ENCODE data around the gene RNF111.
"Not testable (repeated sequence)": the region's sequence is repeated elsewhere in the genome, so short reads cannot be mapped to it uniquely, and the experiment has no call there.

The RNF111 gene

GRCh38 chr15:59124261-59124660, 136.8 kb downstream of the RNF111 start:
- peaks cover 0 to 4% of the 10 kb centered on the region in 2 experiments for H3K36me3 ChIP-seq (ENCODE audit: control insufficient read depth in 1 of 2, insufficient read depth in 2 of 2, low read depth in 1 of 2, low read length in 2 of 2)
- H3K4me1 ChIP-seq (ENCODE audit: control insufficient read depth, insufficient read depth, low read depth, low read length): no peaks in the 10 kb centered on the region
- no peak for DNase-seq
- H3K79me1 ChIP-seq (replicated peaks; ENCODE audit: low read length, poor library complexity, severe bottlenecking): peaks cover 2% of the 10 kb centered on the region
- H2BK120ac ChIP-seq (ENCODE audit: low read depth, low read length): no peak overlapping the region
- no peaks in the 10 kb centered on the region for H3K27me3 ChIP-seq (ENCODE audit: control insufficient read depth in 1 of 2, insufficient read depth in 1 of 2, low read length in 2 of 2)
- H3K9ac ChIP-seq (ENCODE audit: low read length): no peak overlapping the region
- no peak overlapping the region for H3K18ac ChIP-seq (ENCODE audit: low read depth in 1 of 2, low read length in 2 of 2)
- H4K91ac ChIP-seq (ENCODE audit: low read length): no peak overlapping the region
- H3K4me3 ChIP-seq (ENCODE audit: insufficient read depth in 1 of 2, low read depth in 1 of 2, low read length in 2 of 2): no peak overlapping the region
- H2AK5ac ChIP-seq (ENCODE audit: low read length, severe bottlenecking): no peak overlapping the region
- peaks cover 9% of the 10 kb centered on the region for H3K9me3 ChIP-seq (ENCODE audit: control insufficient read depth, low read length)
- H2BK5ac ChIP-seq (ENCODE audit: low read depth, low read length, poor library complexity, severe bottlenecking): no peak overlapping the region
- H2BK12ac ChIP-seq (ENCODE audit: low read length in 2 of 2): no peak overlapping the region
- H2BK15ac ChIP-seq (ENCODE audit: low read depth, poor library complexity, severe bottlenecking): no peak overlapping the region
- no peak overlapping the region for H3K14ac ChIP-seq (ENCODE audit: low read length in 2 of 2)
- no peak overlapping the region for H3K27ac ChIP-seq (ENCODE audit: low read length, poor library complexity, severe bottlenecking)
- H3K4me2 ChIP-seq (ENCODE audit: low read length, poor library complexity, severe bottlenecking): no peak overlapping the region
- no peak overlapping the region for H4K8ac ChIP-seq (ENCODE audit: low read length)
- no peak overlapping the region for H2AFZ ChIP-seq (ENCODE audit: low read depth, low read length)
- WGBS: 96% methylated on average over 1 of the region's 2 CpGs
- no peak overlapping the region for H3K23ac ChIP-seq (ENCODE audit: low read length in 2 of 2)
- H3K4ac ChIP-seq (ENCODE audit: low read depth in 1 of 2, low read length in 2 of 2): no peak overlapping the region

- H4K8ac ChIP-seq (ENCODE audit: low read length); H3K4me2 ChIP-seq (ENCODE audit: low read length, poor library complexity, severe bottlenecking); H2AFZ ChIP-seq (ENCODE audit: low read depth, low read length); H3K4me1 ChIP-seq (ENCODE audit: control insufficient read depth, insufficient read depth, low read depth, low read length); H3K27ac ChIP-seq (ENCODE audit: low read length, poor library complexity, severe bottlenecking); H3K9ac ChIP-seq (ENCODE audit: low read length); H3K36me3 ChIP-seq (ENCODE audit: control insufficient read depth in 1 of 2, insufficient read depth in 2 of 2, low read depth in 1 of 2, low read length in 2 of 2); H3K23ac ChIP-seq (ENCODE audit: low read length in 2 of 2); H2BK12ac ChIP-seq (ENCODE audit: low read length in 2 of 2); H3K4ac ChIP-seq (ENCODE audit: low read depth in 1 of 2, low read length in 2 of 2); H3K27me3 ChIP-seq (ENCODE audit: control insufficient read depth in 1 of 2, insufficient read depth in 1 of 2, low read length in 2 of 2); DNase-seq; H2AK5ac ChIP-seq (ENCODE audit: low read length, severe bottlenecking); H3K14ac ChIP-seq (ENCODE audit: low read length in 2 of 2); H2BK5ac ChIP-seq (ENCODE audit: low read depth, low read length, poor library complexity, severe bottlenecking); H3K79me1 ChIP-seq (replicated peaks; ENCODE audit: low read length, poor library complexity, severe bottlenecking); H2BK120ac ChIP-seq (ENCODE audit: low read depth, low read length); H3K4me3 ChIP-seq (ENCODE audit: insufficient read depth in 1 of 2, low read depth in 1 of 2, low read length in 2 of 2); H3K18ac ChIP-seq (ENCODE audit: low read depth in 1 of 2, low read length in 2 of 2); H4K91ac ChIP-seq (ENCODE audit: low read length); H2BK15ac ChIP-seq (ENCODE audit: low read depth, poor library complexity, severe bottlenecking): not testable (repeated sequence)
- peaks cover 23% of the 10 kb centered on the region for H3K9me3 ChIP-seq (ENCODE audit: control insufficient read depth, low read length)
- 100% methylated on average over 3 of the region's 4 CpGs for WGBS
Measured at GRCh38 chr15:59125683-59126082, 138.2 kb downstream of the RNF111 start.

- H3K4me2 ChIP-seq (ENCODE audit: low read length, poor library complexity, severe bottlenecking); H2BK15ac ChIP-seq (ENCODE audit: low read depth, poor library complexity, severe bottlenecking); H3K14ac ChIP-seq (ENCODE audit: low read length in 2 of 2); H2AK5ac ChIP-seq (ENCODE audit: low read length, severe bottlenecking); H3K27me3 ChIP-seq (ENCODE audit: control insufficient read depth in 1 of 2, insufficient read depth in 1 of 2, low read length in 2 of 2); H3K4ac ChIP-seq (ENCODE audit: low read depth in 1 of 2, low read length in 2 of 2); H2BK12ac ChIP-seq (ENCODE audit: low read length in 2 of 2); H3K4me1 ChIP-seq (ENCODE audit: control insufficient read depth, insufficient read depth, low read depth, low read length); H3K18ac ChIP-seq (ENCODE audit: low read depth in 1 of 2, low read length in 2 of 2); DNase-seq; H2BK5ac ChIP-seq (ENCODE audit: low read depth, low read length, poor library complexity, severe bottlenecking); H4K8ac ChIP-seq (ENCODE audit: low read length); H3K23ac ChIP-seq (ENCODE audit: low read length in 2 of 2); H2BK120ac ChIP-seq (ENCODE audit: low read depth, low read length); H3K4me3 ChIP-seq (ENCODE audit: insufficient read depth in 1 of 2, low read depth in 1 of 2, low read length in 2 of 2); H2AFZ ChIP-seq (ENCODE audit: low read depth, low read length); H3K9ac ChIP-seq (ENCODE audit: low read length); H3K27ac ChIP-seq (ENCODE audit: low read length, poor library complexity, severe bottlenecking); H4K91ac ChIP-seq (ENCODE audit: low read length): not testable (repeated sequence)
- peaks cover 31% of the 10 kb centered on the region for H3K9me3 ChIP-seq (ENCODE audit: control insufficient read depth, low read length)
- peaks cover 11 to 24% of the 10 kb centered on the region in 2 experiments for H3K36me3 ChIP-seq (ENCODE audit: control insufficient read depth in 1 of 2, insufficient read depth in 2 of 2, low read depth in 1 of 2, low read length in 2 of 2)
- peaks cover 18% of the 10 kb centered on the region for H3K79me1 ChIP-seq (replicated peaks; ENCODE audit: low read length, poor library complexity, severe bottlenecking)
- WGBS: no CpG with 5 or more reads among the region's 1 CpG
Measured at GRCh38 chr15:59127255-59127654, 139.8 kb downstream of the RNF111 start.

- H3K27ac ChIP-seq (ENCODE audit: low read length, poor library complexity, severe bottlenecking): no peak overlapping the region
- no peak overlapping the region for H3K23ac ChIP-seq (ENCODE audit: low read length in 2 of 2)
- H3K14ac ChIP-seq (ENCODE audit: low read length in 2 of 2): no peak overlapping the region
- no peaks in the 10 kb centered on the region for H3K27me3 ChIP-seq (ENCODE audit: control insufficient read depth in 1 of 2, insufficient read depth in 1 of 2, low read length in 2 of 2)
- 97% methylated on average over 12 of the region's 16 CpGs for WGBS
- H4K91ac ChIP-seq (ENCODE audit: low read length): no peak overlapping the region
- no peak overlapping the region for H3K9ac ChIP-seq (ENCODE audit: low read length)
- H3K4ac ChIP-seq (ENCODE audit: low read depth in 1 of 2, low read length in 2 of 2): no peak overlapping the region
- no peak overlapping the region for H2BK15ac ChIP-seq (ENCODE audit: low read depth, poor library complexity, severe bottlenecking)
- H2BK120ac ChIP-seq (ENCODE audit: low read depth, low read length): no peak overlapping the region
- H3K18ac ChIP-seq (ENCODE audit: low read depth in 1 of 2, low read length in 2 of 2): no peak overlapping the region
- peaks cover 35% of the 10 kb centered on the region for H3K79me1 ChIP-seq (replicated peaks; ENCODE audit: low read length, poor library complexity, severe bottlenecking)
- H3K4me3 ChIP-seq (ENCODE audit: insufficient read depth in 1 of 2, low read depth in 1 of 2, low read length in 2 of 2): no peak overlapping the region
- no peak overlapping the region for H3K4me2 ChIP-seq (ENCODE audit: low read length, poor library complexity, severe bottlenecking)
- H2AFZ ChIP-seq (ENCODE audit: low read depth, low read length): no peak overlapping the region
- peaks cover 34% of the 10 kb centered on the region for H3K9me3 ChIP-seq (ENCODE audit: control insufficient read depth, low read length)
- no peak overlapping the region for H2BK12ac ChIP-seq (ENCODE audit: low read length in 2 of 2)
- no peaks in the 10 kb centered on the region for H3K4me1 ChIP-seq (ENCODE audit: control insufficient read depth, insufficient read depth, low read depth, low read length)
- H3K36me3 ChIP-seq (ENCODE audit: control insufficient read depth in 1 of 2, insufficient read depth in 2 of 2, low read depth in 1 of 2, low read length in 2 of 2): peaks cover 33 to 66% of the 10 kb centered on the region in 2 experiments
- H4K8ac ChIP-seq (ENCODE audit: low read length): no peak overlapping the region
- no peak for DNase-seq
- H2BK5ac ChIP-seq (ENCODE audit: low read depth, low read length, poor library complexity, severe bottlenecking): no peak overlapping the region
- H2AK5ac ChIP-seq (ENCODE audit: low read length, severe bottlenecking): no peak overlapping the region
Measured at GRCh38 chr15:59131456-59131855, 144.0 kb downstream of the RNF111 start.

Measured in mesenchymal stem cell (in vitro differentiated cells and primary cell).